Measurements from ENCODE around the gene LRRC45.
A peak's percentile ranks its signal among the peaks of the same experiment; 100 is the strongest.
"Not testable (repeated sequence)": the region's sequence is repeated elsewhere in the genome, so short reads cannot be mapped to it uniquely, and the experiment has no call there.

LRRC45 gene

DNA sequence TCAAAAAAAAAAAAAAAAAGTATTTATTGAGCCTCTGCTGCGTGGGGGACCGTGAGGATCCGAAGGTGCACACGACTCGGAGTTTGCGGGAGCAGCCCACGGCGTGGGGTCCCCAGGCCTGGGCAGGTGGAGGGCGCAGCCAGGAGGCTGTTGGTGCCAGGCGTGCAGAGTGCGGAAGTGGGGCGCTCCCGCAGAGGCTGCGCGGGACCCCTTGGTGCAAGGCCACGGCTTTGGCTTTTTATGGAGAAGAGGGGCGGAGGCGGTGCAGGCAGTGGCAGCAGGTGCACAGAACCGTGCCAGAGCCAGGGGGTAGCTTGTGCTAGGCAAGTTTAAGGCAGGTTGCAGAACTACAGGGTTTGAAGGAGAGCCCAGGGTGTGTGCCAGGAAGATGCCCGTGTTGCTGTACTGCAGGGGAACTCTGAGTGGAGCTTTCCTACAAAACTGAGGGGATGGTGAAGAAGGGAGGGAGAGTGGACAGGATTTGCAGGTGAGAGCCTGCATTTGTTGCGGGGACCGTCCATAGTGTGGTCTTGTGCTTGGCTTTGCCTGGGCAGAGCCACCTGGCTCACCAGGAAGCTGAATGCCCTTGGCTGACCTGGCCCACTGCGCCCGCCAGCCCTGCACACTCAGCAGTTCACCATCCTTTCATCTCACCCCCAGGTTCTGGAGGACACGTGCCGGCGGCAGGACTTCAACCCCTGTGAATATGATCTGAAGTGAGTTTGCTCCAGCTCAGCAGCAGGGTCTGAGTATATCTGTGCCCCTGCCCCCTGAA is 44.4 kb upstream of the LRRC45 start:
- no peak for DNase-seq (ENCODE audit: low read depth in 1 of 2, low spot score in 1 of 2)
- Histone ChIP-seq H3K4me3 (replicated peaks; ENCODE audit: insufficient read depth, low read length) (peak overlapping the region; percentile 81), H3K27me3 (ENCODE audit: insufficient read depth, poor library complexity, severe bottlenecking) (no peaks in the 10 kb centered on the region), H3K27ac (replicated peaks) (no peak overlapping the region)
- no peak for TF ChIP-seq SPI1 (IDR thresholded peaks at IDR 0.05; ENCODE audit: borderline replicate concordance, low read depth)
- peak; percentile 14; the same call in 1 of the 2 replicates for TF ChIP-seq POLR2AphosphoS5 (IDR thresholded peaks at IDR 0.05; ENCODE audit: low read depth)
- TF ChIP-seq, protein P1, sequence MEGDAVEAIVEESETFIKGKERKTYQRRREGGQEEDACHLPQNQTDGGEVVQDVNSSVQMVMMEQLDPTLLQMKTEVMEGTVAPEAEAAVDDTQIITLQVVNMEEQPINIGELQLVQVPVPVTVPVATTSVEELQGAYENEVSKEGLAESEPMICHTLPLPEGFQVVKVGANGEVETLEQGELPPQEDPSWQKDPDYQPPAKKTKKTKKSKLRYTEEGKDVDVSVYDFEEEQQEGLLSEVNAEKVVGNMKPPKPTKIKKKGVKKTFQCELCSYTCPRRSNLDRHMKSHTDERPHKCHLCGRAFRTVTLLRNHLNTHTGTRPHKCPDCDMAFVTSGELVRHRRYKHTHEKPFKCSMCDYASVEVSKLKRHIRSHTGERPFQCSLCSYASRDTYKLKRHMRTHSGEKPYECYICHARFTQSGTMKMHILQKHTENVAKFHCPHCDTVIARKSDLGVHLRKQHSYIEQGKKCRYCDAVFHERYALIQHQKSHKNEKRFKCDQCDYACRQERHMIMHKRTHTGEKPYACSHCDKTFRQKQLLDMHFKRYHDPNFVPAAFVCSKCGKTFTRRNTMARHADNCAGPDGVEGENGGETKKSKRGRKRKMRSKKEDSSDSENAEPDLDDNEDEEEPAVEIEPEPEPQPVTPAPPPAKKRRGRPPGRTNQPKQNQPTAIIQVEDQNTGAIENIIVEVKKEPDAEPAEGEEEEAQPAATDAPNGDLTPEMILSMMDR (IDR thresholded peaks at IDR 0.05; ENCODE audit: insufficient read depth, low read length), result no peak

DNA sequence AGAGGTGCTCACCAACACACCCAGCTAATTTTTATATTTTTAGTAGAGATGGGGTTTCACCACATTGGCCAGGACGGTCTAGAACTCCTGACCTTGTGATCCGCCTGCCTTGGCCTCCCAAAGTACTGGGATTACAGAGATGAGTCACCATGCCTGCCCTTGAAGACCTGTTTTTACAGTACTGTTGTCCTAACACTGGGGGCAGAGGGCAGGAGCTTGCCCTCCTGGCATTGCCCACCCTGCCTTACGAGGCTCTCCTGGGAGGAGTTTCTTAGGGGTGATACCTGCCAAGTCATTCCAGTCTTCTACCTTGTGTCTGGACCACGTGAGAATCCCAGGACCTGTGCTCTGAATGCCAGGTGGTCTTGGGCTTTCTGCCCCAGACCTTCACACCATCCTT is 43.0 kb upstream of the LRRC45 start:
- Histone ChIP-seq H3K27me3 (ENCODE audit: insufficient read depth, poor library complexity, severe bottlenecking) (no peaks in the 10 kb centered on the region), H3K27ac (replicated peaks) (no peak overlapping the region), H3K4me3 (replicated peaks; ENCODE audit: insufficient read depth, low read length) (no peak overlapping the region)
- no peak for TF ChIP-seq POLR2AphosphoS5 (IDR thresholded peaks at IDR 0.05; ENCODE audit: low read depth)
- TF ChIP-seq, protein P1 (IDR thresholded peaks at IDR 0.05; ENCODE audit: insufficient read depth, low read length), result no peak
- TF ChIP-seq SPI1 (IDR thresholded peaks at IDR 0.05; ENCODE audit: borderline replicate concordance, low read depth), result no peak
- TF ChIP-seq, protein P2, sequence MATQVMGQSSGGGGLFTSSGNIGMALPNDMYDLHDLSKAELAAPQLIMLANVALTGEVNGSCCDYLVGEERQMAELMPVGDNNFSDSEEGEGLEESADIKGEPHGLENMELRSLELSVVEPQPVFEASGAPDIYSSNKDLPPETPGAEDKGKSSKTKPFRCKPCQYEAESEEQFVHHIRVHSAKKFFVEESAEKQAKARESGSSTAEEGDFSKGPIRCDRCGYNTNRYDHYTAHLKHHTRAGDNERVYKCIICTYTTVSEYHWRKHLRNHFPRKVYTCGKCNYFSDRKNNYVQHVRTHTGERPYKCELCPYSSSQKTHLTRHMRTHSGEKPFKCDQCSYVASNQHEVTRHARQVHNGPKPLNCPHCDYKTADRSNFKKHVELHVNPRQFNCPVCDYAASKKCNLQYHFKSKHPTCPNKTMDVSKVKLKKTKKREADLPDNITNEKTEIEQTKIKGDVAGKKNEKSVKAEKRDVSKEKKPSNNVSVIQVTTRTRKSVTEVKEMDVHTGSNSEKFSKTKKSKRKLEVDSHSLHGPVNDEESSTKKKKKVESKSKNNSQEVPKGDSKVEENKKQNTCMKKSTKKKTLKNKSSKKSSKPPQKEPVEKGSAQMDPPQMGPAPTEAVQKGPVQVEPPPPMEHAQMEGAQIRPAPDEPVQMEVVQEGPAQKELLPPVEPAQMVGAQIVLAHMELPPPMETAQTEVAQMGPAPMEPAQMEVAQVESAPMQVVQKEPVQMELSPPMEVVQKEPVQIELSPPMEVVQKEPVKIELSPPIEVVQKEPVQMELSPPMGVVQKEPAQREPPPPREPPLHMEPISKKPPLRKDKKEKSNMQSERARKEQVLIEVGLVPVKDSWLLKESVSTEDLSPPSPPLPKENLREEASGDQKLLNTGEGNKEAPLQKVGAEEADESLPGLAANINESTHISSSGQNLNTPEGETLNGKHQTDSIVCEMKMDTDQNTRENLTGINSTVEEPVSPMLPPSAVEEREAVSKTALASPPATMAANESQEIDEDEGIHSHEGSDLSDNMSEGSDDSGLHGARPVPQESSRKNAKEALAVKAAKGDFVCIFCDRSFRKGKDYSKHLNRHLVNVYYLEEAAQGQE (IDR thresholded peaks at IDR 0.05; ENCODE audit: insufficient replicate concordance, low read depth), result no peak
- TF ChIP-seq GABPA (IDR thresholded peaks at IDR 0.05; ENCODE audit: low read depth), result no peak
- no peak for DNase-seq (ENCODE audit: low read depth in 1 of 2, low spot score in 1 of 2)

DNA sequence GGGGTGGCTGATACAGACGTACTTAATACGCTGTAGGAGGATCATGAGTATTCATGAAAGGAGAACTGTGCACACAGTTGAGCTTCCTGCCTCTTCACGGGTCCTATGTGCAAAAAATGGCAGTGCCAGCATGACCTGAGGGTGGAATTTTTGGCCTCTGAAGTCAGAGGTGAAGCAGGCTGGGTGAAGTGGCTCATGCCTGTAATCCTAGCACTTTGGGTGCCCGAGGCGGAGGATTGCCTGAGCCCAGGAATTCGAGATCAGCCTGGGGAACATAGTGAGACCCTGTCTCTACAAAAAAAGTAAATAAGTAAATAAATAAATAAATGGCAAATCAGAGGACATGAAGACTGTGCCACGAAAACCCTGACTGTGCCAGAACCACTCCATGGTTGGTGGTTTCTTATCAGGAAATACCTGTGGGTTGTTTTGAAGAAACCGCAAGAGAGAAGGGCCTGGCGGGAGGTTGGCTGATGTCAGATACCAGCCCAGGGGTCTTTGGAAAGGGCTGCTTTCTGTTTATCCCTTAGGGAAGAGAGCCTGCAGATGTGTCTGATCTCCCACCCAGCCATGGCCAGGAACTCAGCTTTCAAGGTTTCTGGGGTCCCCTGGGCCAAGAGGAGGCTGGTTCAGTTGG is 42.3 kb upstream of the LRRC45 start:
- no peak for TF ChIP-seq GABPA (IDR thresholded peaks at IDR 0.05; ENCODE audit: low read depth)
- TF ChIP-seq POLR2AphosphoS5 (IDR thresholded peaks at IDR 0.05; ENCODE audit: low read depth), result no peak
- TF ChIP-seq, protein P2 (IDR thresholded peaks at IDR 0.05; ENCODE audit: insufficient replicate concordance, low read depth), result no peak
- TF ChIP-seq, protein P1 (IDR thresholded peaks at IDR 0.05; ENCODE audit: insufficient read depth, low read length), result no peak
- no peak for TF ChIP-seq SPI1 (IDR thresholded peaks at IDR 0.05; ENCODE audit: borderline replicate concordance, low read depth)
- H3K27ac ChIP-seq (replicated peaks), result no peak overlapping the region

DNA sequence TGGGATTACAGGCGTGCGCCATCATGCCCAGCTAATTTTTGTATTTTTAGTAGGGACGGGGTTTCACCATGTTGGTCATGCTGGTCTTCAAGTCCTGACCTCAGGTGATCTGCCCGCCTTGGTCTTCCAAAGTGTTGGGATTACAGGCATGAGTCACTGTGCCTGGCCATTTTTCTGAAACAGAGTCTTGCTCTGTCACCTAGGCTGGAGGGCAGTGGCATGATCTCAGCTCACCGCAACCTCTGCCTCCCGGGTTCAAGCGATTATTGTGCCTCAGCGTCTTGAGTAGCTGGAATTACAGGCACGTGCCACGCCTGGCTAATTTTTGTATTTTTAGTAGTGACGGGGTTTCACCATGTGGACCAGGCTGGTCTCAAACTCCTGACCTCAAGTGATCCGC is 41.6 kb upstream of the LRRC45 start:
- not testable (repeated sequence) for H3K27ac ChIP-seq (replicated peaks); H3K4me3 ChIP-seq (replicated peaks; ENCODE audit: insufficient read depth, low read length); DNase-seq (ENCODE audit: low read depth in 1 of 2, low spot score in 1 of 2)

More for the DNA sequence above, 42.3 kb upstream of the LRRC45 start:
- no peak for DNase-seq (ENCODE audit: low read depth in 1 of 2, low spot score in 1 of 2)
- Histone ChIP-seq H3K27me3 (ENCODE audit: insufficient read depth, poor library complexity, severe bottlenecking) (no peaks in the 10 kb centered on the region), H3K4me3 (replicated peaks; ENCODE audit: insufficient read depth, low read length) (no peak overlapping the region)

More for the DNA sequence above, 41.6 kb upstream of the LRRC45 start:
- H3K27me3 ChIP-seq (ENCODE audit: insufficient read depth, poor library complexity, severe bottlenecking), result not testable (repeated sequence)

Data from HL-60 (cell line).